Fibroblast of the aortic adventitia (primary cell): ENCODE measurements around the gene ZNF575. TPM values are rescaled to one million over a fixed set of nuclear protein-coding genes. Genes with fewer than 3 reads are reported as not detected.

Experiments used
- DNase-seq: peaks from one replicate; pipeline ENCODE4 v3.0.0-alpha.2; 2010; ENCODE audit warnings: low read depth
- H3K4me3 ChIP-seq: 2 replicates; pipeline ENCODE4 v1.5.1; 2011; ENCODE audit warnings: low read depth, mild to moderate bottlenecking, control low read depth, low read length, moderate library complexity
- total RNA-seq: library from RNA; depleted of rRNA; stranded (reverse); fragments of >200 nt; gene quantifications from 2 replicates; pipeline ENCODE4 v1.2.3, GENCODE V29; 2012; ENCODE audit warnings: low replicate concordance
- TF ChIP-seq, protein P1 (sequence below): IDR thresholded peaks from 2 replicates; pipeline ENCODE4 v1.5.1; 2011; ENCODE audit warnings: mild to moderate bottlenecking, low read length, control low read depth, inconsistent platforms; ENCODE audit not compliant: insufficient read depth

Gene ZNF575
- total RNA-seq, 1 donor: 0.63 TPM

GRCh38 chr19:43532571-43532961 is 422 bp upstream of the ZNF575 start:
- H3K4me3 ChIP-seq: peak overlapping the region; percentile 73
- DNase-seq: peak; percentile 31
- TF ChIP-seq, protein P1, sequence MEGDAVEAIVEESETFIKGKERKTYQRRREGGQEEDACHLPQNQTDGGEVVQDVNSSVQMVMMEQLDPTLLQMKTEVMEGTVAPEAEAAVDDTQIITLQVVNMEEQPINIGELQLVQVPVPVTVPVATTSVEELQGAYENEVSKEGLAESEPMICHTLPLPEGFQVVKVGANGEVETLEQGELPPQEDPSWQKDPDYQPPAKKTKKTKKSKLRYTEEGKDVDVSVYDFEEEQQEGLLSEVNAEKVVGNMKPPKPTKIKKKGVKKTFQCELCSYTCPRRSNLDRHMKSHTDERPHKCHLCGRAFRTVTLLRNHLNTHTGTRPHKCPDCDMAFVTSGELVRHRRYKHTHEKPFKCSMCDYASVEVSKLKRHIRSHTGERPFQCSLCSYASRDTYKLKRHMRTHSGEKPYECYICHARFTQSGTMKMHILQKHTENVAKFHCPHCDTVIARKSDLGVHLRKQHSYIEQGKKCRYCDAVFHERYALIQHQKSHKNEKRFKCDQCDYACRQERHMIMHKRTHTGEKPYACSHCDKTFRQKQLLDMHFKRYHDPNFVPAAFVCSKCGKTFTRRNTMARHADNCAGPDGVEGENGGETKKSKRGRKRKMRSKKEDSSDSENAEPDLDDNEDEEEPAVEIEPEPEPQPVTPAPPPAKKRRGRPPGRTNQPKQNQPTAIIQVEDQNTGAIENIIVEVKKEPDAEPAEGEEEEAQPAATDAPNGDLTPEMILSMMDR: no peak

DNA sequence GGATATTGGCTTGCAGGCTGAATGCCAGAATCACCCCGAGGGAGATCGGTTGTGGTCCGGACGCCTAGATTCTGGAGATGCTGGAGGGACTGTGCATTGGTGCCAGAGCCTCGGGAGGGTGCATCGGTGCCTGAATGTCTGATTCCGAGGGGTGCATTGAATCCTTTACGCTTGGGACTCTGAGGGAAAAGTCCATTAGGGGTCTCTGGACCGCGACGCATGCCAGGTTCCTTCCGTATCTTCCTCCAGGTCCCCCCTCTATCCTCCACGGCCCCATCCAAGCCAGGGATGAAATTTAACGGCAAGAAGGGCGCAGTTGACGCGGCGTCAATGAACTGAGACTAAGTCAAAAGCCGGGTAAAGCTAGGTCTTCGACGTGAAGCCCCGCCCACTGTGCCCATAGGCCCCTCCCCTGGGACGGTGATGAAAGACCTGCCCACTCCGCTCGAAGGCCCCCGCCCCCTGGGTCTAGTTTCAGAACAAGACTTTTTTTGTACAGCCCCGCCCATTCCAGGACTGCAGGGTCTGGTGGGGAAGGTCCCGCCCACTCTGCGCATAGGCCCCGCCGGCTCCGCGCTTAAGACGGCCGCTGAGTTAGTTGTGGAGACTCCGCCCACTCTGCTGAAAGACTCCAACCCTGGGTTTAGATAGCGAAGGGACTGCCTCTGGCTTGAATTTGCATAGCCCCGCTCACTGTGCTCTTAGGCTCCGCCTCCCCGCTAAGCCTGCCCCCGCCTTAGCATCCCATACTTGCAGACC is 737 bp downstream of the ZNF575 start:
- peak; percentile 100 for DNase-seq
- TF ChIP-seq, protein P1: no peak
- peak overlapping the region; percentile 73 for H3K4me3 ChIP-seq

GRCh38 chr19:43534305-43534815 is 1.4 kb downstream of the ZNF575 start:
- no peak for DNase-seq
- TF ChIP-seq, protein P1: no peak
- peak overlapping the region; percentile 55 for H3K4me3 ChIP-seq

GRCh38 chr19:43534816-43535761 is 2.1 kb downstream of the ZNF575 start:
- TF ChIP-seq, protein P1: peak; percentile 73
- peak; percentile 63 for DNase-seq
- H3K4me3 ChIP-seq: no peak overlapping the region

DNA sequence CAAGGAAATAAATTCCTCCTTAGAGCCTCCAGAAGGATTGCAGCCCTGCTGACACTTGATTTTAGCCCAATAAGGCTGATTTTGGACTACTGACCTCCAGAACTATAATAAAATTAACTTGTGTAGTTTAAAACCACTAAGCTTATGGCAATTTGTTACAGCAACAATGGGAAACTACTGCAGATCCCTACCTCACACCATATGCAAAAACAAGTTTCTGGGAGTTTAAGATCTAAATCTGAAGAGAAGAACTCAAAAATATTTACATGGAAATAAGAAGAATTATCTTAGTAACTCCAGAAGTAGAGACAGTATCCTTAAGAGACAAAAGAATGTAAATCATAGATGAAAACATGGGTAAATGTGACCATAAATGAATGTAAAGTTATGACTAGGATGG is 5.9 kb downstream of the ZNF575 start:
- no peak for DNase-seq
- no peak overlapping the region for H3K4me3 ChIP-seq

GRCh38 chr19:43540381-43540780 is 7.4 kb downstream of the ZNF575 start:
- TF ChIP-seq, protein P1: no peak
- no peak overlapping the region for H3K4me3 ChIP-seq
- DNase-seq: no peak

More for the DNA sequence above, 5.9 kb downstream of the ZNF575 start:
- TF ChIP-seq, protein P1: no peak
